Measurements from ENCODE around the gene P3H1.

DNA sequence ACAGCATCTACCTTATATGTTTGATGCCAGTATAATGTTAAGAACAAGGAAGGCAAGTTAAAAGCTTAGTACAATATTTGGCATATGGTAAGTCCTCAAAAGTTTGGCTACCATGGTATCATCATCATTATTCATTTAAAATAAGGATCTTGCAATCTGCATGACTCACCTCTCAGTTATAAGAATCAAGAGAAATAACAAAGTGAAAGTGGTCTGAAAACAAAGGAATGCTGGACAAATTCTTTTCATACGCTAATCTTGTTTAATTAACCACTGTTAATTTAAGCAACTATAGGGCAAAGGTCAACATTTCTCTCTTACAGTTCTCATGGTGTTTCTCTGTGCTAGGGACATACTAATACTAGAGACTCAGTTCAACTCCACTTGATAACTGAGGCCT, 13.8 kb downstream of the P3H1 start:
- TF ChIP-seq, protein P1, sequence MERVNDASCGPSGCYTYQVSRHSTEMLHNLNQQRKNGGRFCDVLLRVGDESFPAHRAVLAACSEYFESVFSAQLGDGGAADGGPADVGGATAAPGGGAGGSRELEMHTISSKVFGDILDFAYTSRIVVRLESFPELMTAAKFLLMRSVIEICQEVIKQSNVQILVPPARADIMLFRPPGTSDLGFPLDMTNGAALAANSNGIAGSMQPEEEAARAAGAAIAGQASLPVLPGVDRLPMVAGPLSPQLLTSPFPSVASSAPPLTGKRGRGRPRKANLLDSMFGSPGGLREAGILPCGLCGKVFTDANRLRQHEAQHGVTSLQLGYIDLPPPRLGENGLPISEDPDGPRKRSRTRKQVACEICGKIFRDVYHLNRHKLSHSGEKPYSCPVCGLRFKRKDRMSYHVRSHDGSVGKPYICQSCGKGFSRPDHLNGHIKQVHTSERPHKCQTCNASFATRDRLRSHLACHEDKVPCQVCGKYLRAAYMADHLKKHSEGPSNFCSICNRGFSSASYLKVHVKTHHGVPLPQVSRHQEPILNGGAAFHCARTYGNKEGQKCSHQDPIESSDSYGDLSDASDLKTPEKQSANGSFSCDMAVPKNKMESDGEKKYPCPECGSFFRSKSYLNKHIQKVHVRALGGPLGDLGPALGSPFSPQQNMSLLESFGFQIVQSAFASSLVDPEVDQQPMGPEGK (tag by site-specific recombination; IDR thresholded peaks at IDR 0.05), result no peak
- TF ChIP-seq, protein P2, sequence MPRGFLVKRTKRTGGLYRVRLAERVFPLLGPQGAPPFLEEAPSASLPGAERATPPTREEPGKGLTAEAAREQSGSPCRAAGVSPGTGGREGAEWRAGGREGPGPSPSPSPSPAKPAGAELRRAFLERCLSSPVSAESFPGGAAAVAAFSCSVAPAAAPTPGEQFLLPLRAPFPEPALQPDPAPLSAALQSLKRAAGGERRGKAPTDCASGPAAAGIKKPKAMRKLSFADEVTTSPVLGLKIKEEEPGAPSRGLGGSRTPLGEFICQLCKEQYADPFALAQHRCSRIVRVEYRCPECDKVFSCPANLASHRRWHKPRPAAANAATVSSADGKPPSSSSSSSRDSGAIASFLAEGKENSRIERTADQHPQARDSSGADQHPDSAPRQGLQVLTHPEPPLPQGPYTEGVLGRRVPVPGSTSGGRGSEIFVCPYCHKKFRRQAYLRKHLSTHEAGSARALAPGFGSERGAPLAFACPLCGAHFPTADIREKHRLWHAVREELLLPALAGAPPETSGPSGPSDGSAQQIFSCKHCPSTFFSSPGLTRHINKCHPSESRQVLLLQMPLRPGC (tag by site-specific recombination; IDR thresholded peaks at IDR 0.05), result no peak
- TF ChIP-seq GFI1B (tag by site-specific recombination; IDR thresholded peaks at IDR 0.05) (no peak), ZBTB7A (tag by site-specific recombination; IDR thresholded peaks at IDR 0.05; ENCODE audit: low read depth) (no peak), ZBTB17 (tag by site-specific recombination; IDR thresholded peaks at IDR 0.05) (no peak), ZNF221 (tag by site-specific recombination; IDR thresholded peaks at IDR 0.05; ENCODE audit: borderline replicate concordance) (no peak)
- TF ChIP-seq, protein P3, sequence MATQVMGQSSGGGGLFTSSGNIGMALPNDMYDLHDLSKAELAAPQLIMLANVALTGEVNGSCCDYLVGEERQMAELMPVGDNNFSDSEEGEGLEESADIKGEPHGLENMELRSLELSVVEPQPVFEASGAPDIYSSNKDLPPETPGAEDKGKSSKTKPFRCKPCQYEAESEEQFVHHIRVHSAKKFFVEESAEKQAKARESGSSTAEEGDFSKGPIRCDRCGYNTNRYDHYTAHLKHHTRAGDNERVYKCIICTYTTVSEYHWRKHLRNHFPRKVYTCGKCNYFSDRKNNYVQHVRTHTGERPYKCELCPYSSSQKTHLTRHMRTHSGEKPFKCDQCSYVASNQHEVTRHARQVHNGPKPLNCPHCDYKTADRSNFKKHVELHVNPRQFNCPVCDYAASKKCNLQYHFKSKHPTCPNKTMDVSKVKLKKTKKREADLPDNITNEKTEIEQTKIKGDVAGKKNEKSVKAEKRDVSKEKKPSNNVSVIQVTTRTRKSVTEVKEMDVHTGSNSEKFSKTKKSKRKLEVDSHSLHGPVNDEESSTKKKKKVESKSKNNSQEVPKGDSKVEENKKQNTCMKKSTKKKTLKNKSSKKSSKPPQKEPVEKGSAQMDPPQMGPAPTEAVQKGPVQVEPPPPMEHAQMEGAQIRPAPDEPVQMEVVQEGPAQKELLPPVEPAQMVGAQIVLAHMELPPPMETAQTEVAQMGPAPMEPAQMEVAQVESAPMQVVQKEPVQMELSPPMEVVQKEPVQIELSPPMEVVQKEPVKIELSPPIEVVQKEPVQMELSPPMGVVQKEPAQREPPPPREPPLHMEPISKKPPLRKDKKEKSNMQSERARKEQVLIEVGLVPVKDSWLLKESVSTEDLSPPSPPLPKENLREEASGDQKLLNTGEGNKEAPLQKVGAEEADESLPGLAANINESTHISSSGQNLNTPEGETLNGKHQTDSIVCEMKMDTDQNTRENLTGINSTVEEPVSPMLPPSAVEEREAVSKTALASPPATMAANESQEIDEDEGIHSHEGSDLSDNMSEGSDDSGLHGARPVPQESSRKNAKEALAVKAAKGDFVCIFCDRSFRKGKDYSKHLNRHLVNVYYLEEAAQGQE (tag by site-specific recombination; IDR thresholded peaks at IDR 0.05), result no peak
- TF ChIP-seq, protein P4, sequence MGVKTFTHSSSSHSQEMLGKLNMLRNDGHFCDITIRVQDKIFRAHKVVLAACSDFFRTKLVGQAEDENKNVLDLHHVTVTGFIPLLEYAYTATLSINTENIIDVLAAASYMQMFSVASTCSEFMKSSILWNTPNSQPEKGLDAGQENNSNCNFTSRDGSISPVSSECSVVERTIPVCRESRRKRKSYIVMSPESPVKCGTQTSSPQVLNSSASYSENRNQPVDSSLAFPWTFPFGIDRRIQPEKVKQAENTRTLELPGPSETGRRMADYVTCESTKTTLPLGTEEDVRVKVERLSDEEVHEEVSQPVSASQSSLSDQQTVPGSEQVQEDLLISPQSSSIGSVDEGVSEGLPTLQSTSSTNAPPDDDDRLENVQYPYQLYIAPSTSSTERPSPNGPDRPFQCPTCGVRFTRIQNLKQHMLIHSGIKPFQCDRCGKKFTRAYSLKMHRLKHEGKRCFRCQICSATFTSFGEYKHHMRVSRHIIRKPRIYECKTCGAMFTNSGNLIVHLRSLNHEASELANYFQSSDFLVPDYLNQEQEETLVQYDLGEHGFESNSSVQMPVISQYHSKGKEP (tag by site-specific recombination; IDR thresholded peaks at IDR 0.05), result no peak
- TF ChIP-seq, protein P5, sequence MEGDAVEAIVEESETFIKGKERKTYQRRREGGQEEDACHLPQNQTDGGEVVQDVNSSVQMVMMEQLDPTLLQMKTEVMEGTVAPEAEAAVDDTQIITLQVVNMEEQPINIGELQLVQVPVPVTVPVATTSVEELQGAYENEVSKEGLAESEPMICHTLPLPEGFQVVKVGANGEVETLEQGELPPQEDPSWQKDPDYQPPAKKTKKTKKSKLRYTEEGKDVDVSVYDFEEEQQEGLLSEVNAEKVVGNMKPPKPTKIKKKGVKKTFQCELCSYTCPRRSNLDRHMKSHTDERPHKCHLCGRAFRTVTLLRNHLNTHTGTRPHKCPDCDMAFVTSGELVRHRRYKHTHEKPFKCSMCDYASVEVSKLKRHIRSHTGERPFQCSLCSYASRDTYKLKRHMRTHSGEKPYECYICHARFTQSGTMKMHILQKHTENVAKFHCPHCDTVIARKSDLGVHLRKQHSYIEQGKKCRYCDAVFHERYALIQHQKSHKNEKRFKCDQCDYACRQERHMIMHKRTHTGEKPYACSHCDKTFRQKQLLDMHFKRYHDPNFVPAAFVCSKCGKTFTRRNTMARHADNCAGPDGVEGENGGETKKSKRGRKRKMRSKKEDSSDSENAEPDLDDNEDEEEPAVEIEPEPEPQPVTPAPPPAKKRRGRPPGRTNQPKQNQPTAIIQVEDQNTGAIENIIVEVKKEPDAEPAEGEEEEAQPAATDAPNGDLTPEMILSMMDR (tag by site-specific recombination; IDR thresholded peaks at IDR 0.05), result no peak
